ENCODE measurements around the gene TRIM9.

DNA sequence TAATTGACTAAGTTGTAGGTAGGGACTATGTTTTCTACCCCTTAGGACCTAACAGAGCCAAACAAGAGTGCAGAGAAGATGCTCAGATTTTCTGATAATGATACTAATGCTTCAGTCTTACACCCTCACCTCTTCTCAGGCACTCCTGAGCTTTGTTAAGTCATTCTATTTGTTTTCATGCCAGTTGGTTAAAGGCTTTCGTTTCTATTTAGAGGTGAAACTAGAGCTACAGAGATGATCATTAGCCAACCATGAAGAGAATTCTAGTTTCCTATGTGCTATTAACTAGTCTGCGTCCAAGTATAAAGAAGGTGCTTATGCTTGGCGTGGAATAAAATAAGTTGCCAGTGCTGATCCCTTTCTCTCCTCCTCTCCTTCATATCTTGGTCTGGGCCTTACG is 116.0 kb downstream of the TRIM9 start:
- TF ChIP-seq, protein P1, sequence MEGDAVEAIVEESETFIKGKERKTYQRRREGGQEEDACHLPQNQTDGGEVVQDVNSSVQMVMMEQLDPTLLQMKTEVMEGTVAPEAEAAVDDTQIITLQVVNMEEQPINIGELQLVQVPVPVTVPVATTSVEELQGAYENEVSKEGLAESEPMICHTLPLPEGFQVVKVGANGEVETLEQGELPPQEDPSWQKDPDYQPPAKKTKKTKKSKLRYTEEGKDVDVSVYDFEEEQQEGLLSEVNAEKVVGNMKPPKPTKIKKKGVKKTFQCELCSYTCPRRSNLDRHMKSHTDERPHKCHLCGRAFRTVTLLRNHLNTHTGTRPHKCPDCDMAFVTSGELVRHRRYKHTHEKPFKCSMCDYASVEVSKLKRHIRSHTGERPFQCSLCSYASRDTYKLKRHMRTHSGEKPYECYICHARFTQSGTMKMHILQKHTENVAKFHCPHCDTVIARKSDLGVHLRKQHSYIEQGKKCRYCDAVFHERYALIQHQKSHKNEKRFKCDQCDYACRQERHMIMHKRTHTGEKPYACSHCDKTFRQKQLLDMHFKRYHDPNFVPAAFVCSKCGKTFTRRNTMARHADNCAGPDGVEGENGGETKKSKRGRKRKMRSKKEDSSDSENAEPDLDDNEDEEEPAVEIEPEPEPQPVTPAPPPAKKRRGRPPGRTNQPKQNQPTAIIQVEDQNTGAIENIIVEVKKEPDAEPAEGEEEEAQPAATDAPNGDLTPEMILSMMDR (IDR thresholded peaks at IDR 0.05; ENCODE audit: low read depth, low read length) = no peak
- no peak for TF ChIP-seq EZH2phosphoT487 (IDR thresholded peaks at IDR 0.05; ENCODE audit: low read depth)

All from OCI-LY3 (cell line).